Measurements from ENCODE around the gene KREMEN2.

KREMEN2 gene

GRCh38 chr16:2964475-2965336, 631 bp downstream of the KREMEN2 start:
- peak; percentile 87 for DNase-seq (ENCODE audit: low spot score)

- DNase-seq (ENCODE audit: low spot score), result no peak
Observed at GRCh38 chr16:2966043-2966807, 2.1 kb downstream of the KREMEN2 start.

GRCh38 chr16:2966808-2967191, 2.7 kb downstream of the KREMEN2 start:
- no peak for DNase-seq (ENCODE audit: low spot score)

GRCh38 chr16:2967211-2967631, 3.1 kb downstream of the KREMEN2 start:
- DNase-seq (ENCODE audit: low spot score), result no peak

GRCh38 chr16:2967721-2968161, 3.7 kb downstream of the KREMEN2 start:
- no peak for DNase-seq (ENCODE audit: low spot score)

GRCh38 chr16:2968368-2968737, 4.3 kb downstream of the KREMEN2 start:
- DNase-seq (ENCODE audit: low spot score), result peak; percentile 89

GRCh38 chr16:2968738-2969544, 4.9 kb downstream of the KREMEN2 start, which contains the start of gene PAQR4:
TSS of gene PAQR4 (plus strand) at chr16:2969348. CDS start at chr16:2969675, 327 bp downstream.
- peak; percentile 93 for DNase-seq (ENCODE audit: low spot score)

GRCh38 chr16:2969545-2970521, 5.8 kb downstream of the KREMEN2 start:
- DNase-seq (ENCODE audit: low spot score), result peak; percentile 91

GRCh38 chr16:2970563-2970962, 6.5 kb downstream of the KREMEN2 start:
- peak; percentile 55 for DNase-seq (ENCODE audit: low spot score)

- no peak for DNase-seq (ENCODE audit: low spot score)
Observed at GRCh38 chr16:2971134-2971984, 7.3 kb downstream of the KREMEN2 start.

- peak; percentile 26 for DNase-seq (ENCODE audit: low spot score)
Observed at GRCh38 chr16:2971985-2972784, 8.1 kb downstream of the KREMEN2 start.

- DNase-seq (ENCODE audit: low spot score), result no peak
Observed at GRCh38 chr16:2973093-2973492, 9.0 kb downstream of the KREMEN2 start.

GRCh38 chr16:2973605-2974318, 9.7 kb downstream of the KREMEN2 start:
- DNase-seq (ENCODE audit: low spot score), result no peak

- no peak for DNase-seq (ENCODE audit: low spot score)
Observed at GRCh38 chr16:2974319-2975056, 10.4 kb downstream of the KREMEN2 start.

GRCh38 chr16:2975161-2975795, 11.2 kb downstream of the KREMEN2 start:
- no peak for DNase-seq (ENCODE audit: low spot score)

- DNase-seq (ENCODE audit: low spot score), result no peak
Observed at GRCh38 chr16:2976201-2976600, 12.1 kb downstream of the KREMEN2 start.

GRCh38 chr16:2976673-2977072, 12.6 kb downstream of the KREMEN2 start:
- DNase-seq (ENCODE audit: low spot score), result no peak

Measured in RKO (cell line).